ENCODE measurements around the gene PIK3R5. TPM values are rescaled to one million over a fixed set of nuclear protein-coding genes. Genes with fewer than 3 reads are reported as not detected.

Gene PIK3R5
- total and polyA plus RNA-seq, 9 donors, result 0.93 to 2.0 (median 1.3) TPM

- Histone ChIP-seq H3K36me3 (ENCODE audit: control insufficient read depth, insufficient read depth, low read length) (no peaks in the 10 kb centered on the region), H3K4me1 (ENCODE audit: control insufficient read depth, insufficient read depth, low read length) (no peaks in the 10 kb centered on the region), H3K4me3 (ENCODE audit: low read length) (no peak overlapping the region), H3K9me3 (replicated peaks; ENCODE audit: control insufficient read depth, low read depth, low read length) (no peaks in the 10 kb centered on the region), H3K27me3 (ENCODE audit: control insufficient read depth, insufficient read depth, low read length) (no peaks in the 10 kb centered on the region), H3K27ac (ENCODE audit: low read length) (no peak overlapping the region)
- 60% methylated on average over 1 of the region's 2 CpGs for WGBS (ENCODE audit: insufficient coverage)
- no peak for DNase-seq
Observed at GRCh38 chr17:8847891-8848290, 117.6 kb downstream of the PIK3R5 start.

GRCh38 chr17:8846768-8847211 is 118.7 kb downstream of the PIK3R5 start:
- no peak for DNase-seq
- H3K27me3 ChIP-seq (ENCODE audit: control insufficient read depth, insufficient read depth, low read length), result no peaks in the 10 kb centered on the region
- no peak overlapping the region for H3K27ac ChIP-seq (ENCODE audit: low read length)
- H3K4me3 ChIP-seq (ENCODE audit: low read length), result no peak overlapping the region
- H3K4me1 ChIP-seq (ENCODE audit: control insufficient read depth, insufficient read depth, low read length), result no peaks in the 10 kb centered on the region
- no peaks in the 10 kb centered on the region for H3K9me3 ChIP-seq (replicated peaks; ENCODE audit: control insufficient read depth, low read depth, low read length)
- no peaks in the 10 kb centered on the region for H3K36me3 ChIP-seq (ENCODE audit: control insufficient read depth, insufficient read depth, low read length)

- no peak for DNase-seq
- H3K36me3 ChIP-seq (ENCODE audit: control insufficient read depth, insufficient read depth, low read length), result no peaks in the 10 kb centered on the region
- H3K4me3 ChIP-seq (ENCODE audit: low read length), result no peak overlapping the region
- no peak overlapping the region for H3K27ac ChIP-seq (ENCODE audit: low read length)
- no CpG with 5 or more reads among the region's 9 CpGs for WGBS (ENCODE audit: insufficient coverage)
- H3K9me3 ChIP-seq (replicated peaks; ENCODE audit: control insufficient read depth, low read depth, low read length), result no peaks in the 10 kb centered on the region
- no peaks in the 10 kb centered on the region for H3K27me3 ChIP-seq (ENCODE audit: control insufficient read depth, insufficient read depth, low read length)
- no peaks in the 10 kb centered on the region for H3K4me1 ChIP-seq (ENCODE audit: control insufficient read depth, insufficient read depth, low read length)
Observed at GRCh38 chr17:8844229-8845218, 121.0 kb downstream of the PIK3R5 start.

- WGBS (ENCODE audit: insufficient coverage), result no CpG with 5 or more reads among the region's 2 CpGs
- Histone ChIP-seq H3K9me3 (replicated peaks; ENCODE audit: control insufficient read depth, low read depth, low read length) (no peaks in the 10 kb centered on the region), H3K4me3 (ENCODE audit: low read length) (no peak overlapping the region), H3K27ac (ENCODE audit: low read length) (no peak overlapping the region), H3K36me3 (ENCODE audit: control insufficient read depth, insufficient read depth, low read length) (no peaks in the 10 kb centered on the region), H3K4me1 (ENCODE audit: control insufficient read depth, insufficient read depth, low read length) (no peaks in the 10 kb centered on the region), H3K27me3 (ENCODE audit: control insufficient read depth, insufficient read depth, low read length) (no peaks in the 10 kb centered on the region)
- DNase-seq, result peak; percentile 35
Observed at GRCh38 chr17:8843344-8843743, 122.2 kb downstream of the PIK3R5 start.

GRCh38 chr17:8841844-8842243 is 123.7 kb downstream of the PIK3R5 start:
- Histone ChIP-seq H3K36me3 (ENCODE audit: control insufficient read depth, insufficient read depth, low read length) (no peaks in the 10 kb centered on the region), H3K27me3 (ENCODE audit: control insufficient read depth, insufficient read depth, low read length) (peaks cover 5% of the 10 kb centered on the region), H3K4me1 (ENCODE audit: control insufficient read depth, insufficient read depth, low read length) (no peaks in the 10 kb centered on the region), H3K27ac (ENCODE audit: low read length) (no peak overlapping the region), H3K4me3 (ENCODE audit: low read length) (no peak overlapping the region), H3K9me3 (replicated peaks; ENCODE audit: control insufficient read depth, low read depth, low read length) (no peaks in the 10 kb centered on the region)
- WGBS (ENCODE audit: insufficient coverage), result 55% methylated on average over 2 of the region's 4 CpGs
- DNase-seq, result no peak

GRCh38 chr17:8839410-8839935 is 126.0 kb downstream of the PIK3R5 start:
- no peaks in the 10 kb centered on the region for H3K4me1 ChIP-seq (ENCODE audit: control insufficient read depth, insufficient read depth, low read length)
- DNase-seq, result no peak
- H3K27me3 ChIP-seq (ENCODE audit: control insufficient read depth, insufficient read depth, low read length), result peaks cover 8% of the 10 kb centered on the region
- H3K27ac ChIP-seq (ENCODE audit: low read length), result no peak overlapping the region
- no peaks in the 10 kb centered on the region for H3K9me3 ChIP-seq (replicated peaks; ENCODE audit: control insufficient read depth, low read depth, low read length)
- WGBS (ENCODE audit: insufficient coverage), result 17% methylated on average over 4 of the region's 11 CpGs
- no peak overlapping the region for H3K4me3 ChIP-seq (ENCODE audit: low read length)
- H3K36me3 ChIP-seq (ENCODE audit: control insufficient read depth, insufficient read depth, low read length), result no peaks in the 10 kb centered on the region

- WGBS (ENCODE audit: insufficient coverage), result 76% methylated on average over 12 of the region's 12 CpGs
- H3K9me3 ChIP-seq (replicated peaks; ENCODE audit: control insufficient read depth, low read depth, low read length), result no peaks in the 10 kb centered on the region
- H3K36me3 ChIP-seq (ENCODE audit: control insufficient read depth, insufficient read depth, low read length), result no peaks in the 10 kb centered on the region
- no peak for DNase-seq
- H3K27me3 ChIP-seq (ENCODE audit: control insufficient read depth, insufficient read depth, low read length), result peaks cover 8% of the 10 kb centered on the region
- no peaks in the 10 kb centered on the region for H3K4me1 ChIP-seq (ENCODE audit: control insufficient read depth, insufficient read depth, low read length)
- no peak overlapping the region for H3K27ac ChIP-seq (ENCODE audit: low read length)
- no peak overlapping the region for H3K4me3 ChIP-seq (ENCODE audit: low read length)
Observed at GRCh38 chr17:8838551-8839095, 126.9 kb downstream of the PIK3R5 start.

GRCh38 chr17:8837563-8838075 is 127.9 kb downstream of the PIK3R5 start:
- Histone ChIP-seq H3K27me3 (ENCODE audit: control insufficient read depth, insufficient read depth, low read length) (peaks cover 13% of the 10 kb centered on the region), H3K27ac (ENCODE audit: low read length) (no peak overlapping the region), H3K9me3 (replicated peaks; ENCODE audit: control insufficient read depth, low read depth, low read length) (no peaks in the 10 kb centered on the region), H3K36me3 (ENCODE audit: control insufficient read depth, insufficient read depth, low read length) (no peaks in the 10 kb centered on the region), H3K4me1 (ENCODE audit: control insufficient read depth, insufficient read depth, low read length) (no peaks in the 10 kb centered on the region), H3K4me3 (ENCODE audit: low read length) (no peak overlapping the region)
- no peak for DNase-seq
- WGBS (ENCODE audit: insufficient coverage), result 36% methylated on average over 6 of the region's 8 CpGs

GRCh38 chr17:8836821-8837562 is 128.5 kb downstream of the PIK3R5 start:
- Histone ChIP-seq H3K36me3 (ENCODE audit: control insufficient read depth, insufficient read depth, low read length) (no peaks in the 10 kb centered on the region), H3K27me3 (ENCODE audit: control insufficient read depth, insufficient read depth, low read length) (peaks cover 16% of the 10 kb centered on the region), H3K4me1 (ENCODE audit: control insufficient read depth, insufficient read depth, low read length) (no peaks in the 10 kb centered on the region), H3K27ac (ENCODE audit: low read length) (no peak overlapping the region), H3K9me3 (replicated peaks; ENCODE audit: control insufficient read depth, low read depth, low read length) (no peaks in the 10 kb centered on the region), H3K4me3 (ENCODE audit: low read length) (no peak overlapping the region)
- DNase-seq, result no peak
- 70% methylated on average over 11 of the region's 15 CpGs for WGBS (ENCODE audit: insufficient coverage)
